CD4-positive, alpha-beta T cell (primary cell): ENCODE data around the gene USP2. TPM values are rescaled to one million over a fixed set of nuclear protein-coding genes. Genes with fewer than 3 reads are reported as not detected.
A peak's percentile ranks its signal among the peaks of the same experiment; 100 is the strongest.

Experiments
- ATAC-seq: fragments of 200-7000 bp; cut with Tn5 transposase; one replicate; pipeline ENCODE4 v1.10.0; 2022; ENCODE audit warnings: mild to moderate bottlenecking; ENCODE audit not compliant: poor library complexity
- CTCF ChIA-PET: fragments of 350-600 bp; sonication (Branson Sonifier 250); formaldehyde crosslinking; loops from one replicate; lab custom pipeline; 2021; ENCODE audit warnings: antibody characterized with exemption, inconsistent platforms; lab: Charles Lee
- POLR2A ChIA-PET: fragments of 350-600 bp; sonication (Branson Sonifier 250); formaldehyde crosslinking; loops from one replicate; lab custom pipeline; 2021; ENCODE audit warnings: antibody characterized with exemption, inconsistent platforms; lab: Charles Lee
- DNase-seq, 14 experiments: peaks; one replicate each; pipeline ENCODE4 v3.0.0-alpha.2; 2013 to 2020; ENCODE audit warnings: mixed read lengths in 2 of 14
- H3K27ac ChIP-seq, 2 donors: one replicate each; pipeline versions ENCODE4 v1.5.1 to v1.7.0; 2013; ENCODE audit warnings: low read length in 2 of 2, low read depth in 1 of 2, mild to moderate bottlenecking in 1 of 2
- H3K27me3 ChIP-seq, 2 experiments: 1 replicate in 1 of 2; 2 replicates in 1 of 2; pipeline versions ENCODE4 v1.6.1 to v1.7.0; 2013; ENCODE audit warnings: low read length in 2 of 2, control low read depth in 1 of 2, mild to moderate bottlenecking in 1 of 2, moderate library complexity in 1 of 2; ENCODE audit not compliant: insufficient read depth in 2 of 2, control insufficient read depth in 1 of 2
- H3K36me3 ChIP-seq: one replicate; pipeline ENCODE4 v1.6.1; 2013; ENCODE audit warnings: low read length, control low read depth; ENCODE audit not compliant: insufficient read depth
- H3K4me1 ChIP-seq: one replicate; pipeline ENCODE4 v1.6.1; 2013; ENCODE audit warnings: low read length, control low read depth; ENCODE audit not compliant: insufficient read depth
- H3K4me3 ChIP-seq: one replicate; pipeline ENCODE4 v1.5.1; 2013; ENCODE audit warnings: mild to moderate bottlenecking, low read length, moderate library complexity
- H3K9me3 ChIP-seq, 2 experiments: 1 replicate in 1 of 2; 2 replicates in 1 of 2; pipeline versions ENCODE4 v1.6.1 to v1.7.0; 2013; ENCODE audit warnings: low read length in 2 of 2, mild to moderate bottlenecking in 2 of 2, control low read depth in 1 of 2, moderate library complexity in 1 of 2; ENCODE audit not compliant: control insufficient read depth in 1 of 2, insufficient read depth in 1 of 2
- H3K27ac Mint-ChIP-seq: one replicate; pipeline ENCODE4 v1.8.0; 2020; ENCODE audit warnings: mixed read lengths
- H3K27me3 Mint-ChIP-seq: one replicate; pipeline ENCODE4 v1.8.0; 2021; ENCODE audit warnings: mixed read lengths
- H3K36me3 Mint-ChIP-seq: one replicate; pipeline ENCODE4 v1.8.0; 2021; ENCODE audit warnings: low read depth, mixed read lengths
- H3K4me1 Mint-ChIP-seq: one replicate; pipeline ENCODE4 v1.8.0; 2021; ENCODE audit warnings: low read depth, mixed read lengths
- H3K4me3 Mint-ChIP-seq: one replicate; pipeline ENCODE4 v1.8.0; 2020; ENCODE audit warnings: mild to moderate bottlenecking, mixed read lengths
- H3K9me3 Mint-ChIP-seq: one replicate; pipeline ENCODE4 v1.8.0; 2020; ENCODE audit warnings: mixed read lengths
- intact Hi-C, 2 experiments: fragments of 100-400 bp; cut with DNase I in 1 of 2; cut with micrococcal nuclease in 1 of 2; formaldehyde crosslinking; loops; one replicate each; pipeline versions ENCODE4 v1.15.1 to v1.9.0; 2023 to 2025; cut with DNase I, micrococcal nuclease
- total RNA-seq, 174 experiments: library from RNA in 2 of 174; stranded (reverse) in 2 of 174; gene quantifications; one replicate each; pipeline ENCODE4 v1.2.3 and lab custom pipeline; 2021 to 2026
- TF ChIP-seq, protein P1 (sequence below): fragments of 200-600 bp; IDR thresholded peaks from one replicate; pipeline ENCODE4 v1.8.0; 2022; ENCODE audit warnings: antibody characterized with exemption, mild to moderate bottlenecking

The USP2 gene
- total RNA-seq, 2 experiments from 2014 or later = 2.0 to 2.6 TPM

DNA sequence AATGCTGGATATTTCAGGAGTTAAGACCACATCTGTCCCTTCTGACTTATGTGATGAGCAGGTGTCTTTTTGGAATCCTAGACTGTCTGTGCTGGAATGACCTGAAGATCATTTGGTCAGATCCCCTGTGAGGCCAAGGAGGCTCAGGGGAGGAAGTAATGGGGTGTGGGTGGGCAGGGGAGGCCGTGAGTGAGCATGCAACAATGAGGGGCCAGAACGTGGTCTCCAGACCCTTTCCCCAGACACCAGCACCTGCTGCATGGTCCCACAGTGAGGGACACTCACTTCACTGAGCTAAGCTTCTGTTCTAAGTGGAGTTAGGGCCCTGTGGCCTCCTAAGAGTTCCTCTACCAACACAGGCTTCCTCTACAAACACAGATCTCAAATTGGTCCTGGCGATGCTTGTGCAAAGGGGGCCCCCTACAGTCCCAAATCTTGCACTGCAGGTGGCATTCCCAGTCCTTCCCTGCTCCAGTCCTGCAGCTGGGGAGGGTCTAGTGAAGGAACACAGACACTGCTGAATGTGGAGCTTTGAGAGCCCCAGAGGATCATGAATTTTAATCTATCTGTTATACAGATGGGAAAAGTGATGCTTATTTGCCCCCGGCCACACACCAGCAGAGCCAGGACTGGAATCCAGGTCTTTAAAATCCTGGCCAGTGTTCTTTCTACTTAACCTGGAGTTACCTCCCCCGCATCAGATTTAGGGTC is 7.4 kb downstream of the USP2 start:
- DNase-seq (peak in 8 of 14 experiments; percentile 15 to 66 (median 38)), ATAC-seq (peak; percentile 51)
- H3K4me1 ChIP-seq = peaks cover 18% of the 10 kb centered on the region
- Mint-ChIP-seq H3K27me3 (peaks cover 27% of the 10 kb centered on the region), H3K4me3 (no peak overlapping the region), H3K9me3 (no peaks in the 10 kb centered on the region), H3K27ac (no peak overlapping the region), H3K4me1 (no peaks in the 10 kb centered on the region), H3K36me3 (no peaks in the 10 kb centered on the region)
- intact Hi-C loops = no loop called here
- no peaks in the 10 kb centered on the region for H3K36me3 ChIP-seq
- POLR2A ChIA-PET = interaction anchor here (0.9 kb wide), 1 partner anchor 18 kb away, joined by 3 read pairs; no protein-coding TSS in a partner anchor
- CTCF ChIA-PET = interaction anchor here (0.7 to 7.6 kb wide), 4 partner anchors 8 to 36 kb away, joined by 4 to 66 read pairs (median 6); no protein-coding TSS in a partner anchor
- no peaks in the 10 kb centered on the region for H3K9me3 ChIP-seq
- H3K4me3 ChIP-seq = no peak overlapping the region
- peaks cover 2 to 5% of the 10 kb centered on the region in 2 experiments for H3K27me3 ChIP-seq
- no peak overlapping the region for H3K27ac ChIP-seq
- TF ChIP-seq, protein P1, sequence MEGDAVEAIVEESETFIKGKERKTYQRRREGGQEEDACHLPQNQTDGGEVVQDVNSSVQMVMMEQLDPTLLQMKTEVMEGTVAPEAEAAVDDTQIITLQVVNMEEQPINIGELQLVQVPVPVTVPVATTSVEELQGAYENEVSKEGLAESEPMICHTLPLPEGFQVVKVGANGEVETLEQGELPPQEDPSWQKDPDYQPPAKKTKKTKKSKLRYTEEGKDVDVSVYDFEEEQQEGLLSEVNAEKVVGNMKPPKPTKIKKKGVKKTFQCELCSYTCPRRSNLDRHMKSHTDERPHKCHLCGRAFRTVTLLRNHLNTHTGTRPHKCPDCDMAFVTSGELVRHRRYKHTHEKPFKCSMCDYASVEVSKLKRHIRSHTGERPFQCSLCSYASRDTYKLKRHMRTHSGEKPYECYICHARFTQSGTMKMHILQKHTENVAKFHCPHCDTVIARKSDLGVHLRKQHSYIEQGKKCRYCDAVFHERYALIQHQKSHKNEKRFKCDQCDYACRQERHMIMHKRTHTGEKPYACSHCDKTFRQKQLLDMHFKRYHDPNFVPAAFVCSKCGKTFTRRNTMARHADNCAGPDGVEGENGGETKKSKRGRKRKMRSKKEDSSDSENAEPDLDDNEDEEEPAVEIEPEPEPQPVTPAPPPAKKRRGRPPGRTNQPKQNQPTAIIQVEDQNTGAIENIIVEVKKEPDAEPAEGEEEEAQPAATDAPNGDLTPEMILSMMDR = peak; percentile 63

DNA sequence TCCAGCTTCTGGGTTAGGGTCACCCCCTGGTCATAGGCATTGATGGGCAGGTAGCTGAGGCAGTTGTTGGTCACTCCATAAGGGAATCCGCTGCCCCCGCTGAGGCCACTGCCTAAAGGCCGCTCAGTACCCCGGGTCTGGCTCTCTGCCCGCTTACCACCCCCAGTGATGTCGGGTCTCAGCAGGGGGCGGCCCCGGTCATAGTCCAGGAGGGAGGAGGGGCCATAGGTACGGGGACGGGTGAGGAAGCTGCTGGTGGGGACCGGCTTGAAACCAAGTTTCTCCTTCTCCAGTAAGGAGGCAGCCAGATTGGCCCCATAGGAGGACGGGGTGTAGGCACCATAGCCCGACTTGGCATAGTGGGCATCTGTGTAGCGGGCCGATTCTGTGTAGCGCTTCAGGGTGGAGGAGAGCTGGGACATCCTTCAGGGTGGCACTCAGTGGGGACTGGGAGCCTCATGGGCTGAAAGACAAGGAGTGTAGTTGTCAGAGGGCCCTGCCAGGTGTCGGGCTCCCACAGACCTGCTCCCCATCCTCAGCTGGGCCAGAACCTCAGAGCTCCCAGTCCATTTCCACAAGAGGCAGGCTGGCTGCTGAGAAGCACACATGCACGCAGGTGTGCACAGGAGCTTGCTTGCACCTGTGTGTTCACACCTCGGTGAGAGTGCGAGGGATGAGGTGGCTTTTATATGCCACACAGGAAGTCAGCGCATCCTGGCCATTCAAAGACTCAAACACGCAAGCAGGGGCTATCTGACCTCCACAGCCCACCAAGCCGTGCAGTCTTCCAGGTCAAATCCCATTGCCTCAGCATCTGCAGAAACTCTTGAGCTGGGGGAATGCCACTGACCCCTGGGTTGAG is 8.2 kb downstream of the USP2 start:
- H3K27ac Mint-ChIP-seq = no peak overlapping the region
- DNase-seq (peak in 1 of 14 experiments; percentile 32), ATAC-seq (no peak)
- Histone ChIP-seq H3K4me1 (peaks cover 18% of the 10 kb centered on the region), H3K27ac (no peak overlapping the region), H3K27me3 (peaks cover 6 to 8% of the 10 kb centered on the region in 2 experiments), H3K36me3 (no peaks in the 10 kb centered on the region), H3K9me3 (no peaks in the 10 kb centered on the region), H3K4me3 (no peak overlapping the region)
- H3K4me3 Mint-ChIP-seq = no peak overlapping the region
- peaks cover 34% of the 10 kb centered on the region for H3K27me3 Mint-ChIP-seq
- no peaks in the 10 kb centered on the region for H3K4me1 Mint-ChIP-seq
- no peaks in the 10 kb centered on the region for H3K36me3 Mint-ChIP-seq
- ChIA-PET CTCF (interaction anchor here (0.7 to 7.6 kb wide), 3 partner anchors 9 to 35 kb away, joined by 4 to 66 read pairs (median 5); no protein-coding TSS in a partner anchor), POLR2A (interaction anchor here (0.9 kb wide), 1 partner anchor 17 kb away, joined by 3 read pairs; no protein-coding TSS in a partner anchor)
- H3K9me3 Mint-ChIP-seq = no peaks in the 10 kb centered on the region
- intact Hi-C loops = no loop called here
- TF ChIP-seq, protein P1 = no peak

- ChIA-PET POLR2A (no interaction called here), CTCF (interaction anchor here (2.2 to 7.6 kb wide), 2 partner anchors 16 kb away, joined by 11 to 66 read pairs; no protein-coding TSS in a partner anchor)
- DNase-seq (no peak), ATAC-seq (no peak)
- Histone ChIP-seq H3K36me3 (no peaks in the 10 kb centered on the region), H3K27me3 (peaks cover 10 to 16% of the 10 kb centered on the region in 2 experiments), H3K4me3 (no peak overlapping the region), H3K4me1 (peaks cover 14% of the 10 kb centered on the region), H3K9me3 (no peaks in the 10 kb centered on the region), H3K27ac (no peak overlapping the region)
- Mint-ChIP-seq H3K36me3 (no peaks in the 10 kb centered on the region), H3K27me3 (peaks cover 42% of the 10 kb centered on the region), H3K27ac (no peak overlapping the region), H3K4me3 (no peak overlapping the region), H3K9me3 (no peaks in the 10 kb centered on the region), H3K4me1 (no peaks in the 10 kb centered on the region)
- TF ChIP-seq, protein P1 = no peak
- intact Hi-C loops = no loop called here
These were observed 9.0 kb downstream of the USP2 start for GRCh38 chr11:119372260-119373058.
